Left colon (tissue), 2 donors: ENCODE measurements around the gene MFSD8. TPM values are rescaled to one million over a fixed set of nuclear protein-coding genes. Genes with fewer than 3 reads are reported as not detected.
A peak's percentile ranks its signal among the peaks of the same experiment; 100 is the strongest.
"Not testable (repeated sequence)": the region's sequence is repeated elsewhere in the genome, so short reads cannot be mapped to it uniquely, and the experiment has no call there.

Source experiments
- ATAC-seq: fragments of 200-7000 bp; cut with Tn5 transposase; one replicate; pipeline ENCODE4 v1.9.1; 2020; ENCODE audit warnings: mild to moderate bottlenecking, moderate library complexity
- DNase-seq, 2 donors: peaks; one replicate each; pipeline ENCODE4 v3.0.0-alpha.2; 2020
- intact Hi-C, 2 donors: fragments of 100-400 bp; cut with DNase I in 1 of 2; cut with micrococcal nuclease in 1 of 2; formaldehyde crosslinking; loops; one replicate each; pipeline versions ENCODE4 v1.11.2 to v1.14.0; 2022; cut with DNase I, micrococcal nuclease
- long read RNA-seq: library from polyadenylated mRNA; unstranded; transcript quantifications from one replicate; pipeline ENCODE4 v2.0.0, GENCODE V29; 2021
- total RNA-seq, 2 donors: library from RNA; stranded (reverse); fragmentation: NEBNext Ultra II Directional; extraction: Animal tissue kit (Norgen Biotek cat#: 25700); gene quantifications; one replicate each; pipeline ENCODE4 v1.2.1, GENCODE V29; 2021
- donor health status: DM: no; HTN: no; CAD: no.
- donor health status: DM: yes; HTN: yes; CAD: no.

The MFSD8 gene, protein sequence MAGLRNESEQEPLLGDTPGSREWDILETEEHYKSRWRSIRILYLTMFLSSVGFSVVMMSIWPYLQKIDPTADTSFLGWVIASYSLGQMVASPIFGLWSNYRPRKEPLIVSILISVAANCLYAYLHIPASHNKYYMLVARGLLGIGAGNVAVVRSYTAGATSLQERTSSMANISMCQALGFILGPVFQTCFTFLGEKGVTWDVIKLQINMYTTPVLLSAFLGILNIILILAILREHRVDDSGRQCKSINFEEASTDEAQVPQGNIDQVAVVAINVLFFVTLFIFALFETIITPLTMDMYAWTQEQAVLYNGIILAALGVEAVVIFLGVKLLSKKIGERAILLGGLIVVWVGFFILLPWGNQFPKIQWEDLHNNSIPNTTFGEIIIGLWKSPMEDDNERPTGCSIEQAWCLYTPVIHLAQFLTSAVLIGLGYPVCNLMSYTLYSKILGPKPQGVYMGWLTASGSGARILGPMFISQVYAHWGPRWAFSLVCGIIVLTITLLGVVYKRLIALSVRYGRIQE
- 10 to 100 TPM; 23.1 to 28.4 TPM for total RNA-seq
- long read RNA-seq, full-length matches to known transcripts = 17 of 22 reads
- long read RNA-seq, partial matches to known transcripts = 2 of 22 reads
- long read RNA-seq, other reads (novel, unspliced or antisense) = 3 of 22 reads

- intact Hi-C loops = loop anchor here in 1 of 2 donors (10.0 kb wide), 1 partner anchor 100 kb away; the partner anchor contains the start of gene LARP1B
- ATAC-seq (peak; percentile 95), DNase-seq (peak; percentile 100)
Measured at GRCh38 chr4:127965062-127965802, at the start of gene MFSD8, which contains the start of gene ABHD18. Gene MFSD8 (minus strand): TSS chr4:127965173. CDS start chr4:127965133, 40 bp downstream. Gene ABHD18 (plus strand): TSS chr4:127965406. CDS start chr4:127982956, 17,550 bp downstream.

GRCh38 chr4:128009428-128009827 lies 44.5 kb upstream of the MFSD8 start:
- intact Hi-C loops = no loop called here
- DNase-seq (no peak), ATAC-seq (no peak)

DNA sequence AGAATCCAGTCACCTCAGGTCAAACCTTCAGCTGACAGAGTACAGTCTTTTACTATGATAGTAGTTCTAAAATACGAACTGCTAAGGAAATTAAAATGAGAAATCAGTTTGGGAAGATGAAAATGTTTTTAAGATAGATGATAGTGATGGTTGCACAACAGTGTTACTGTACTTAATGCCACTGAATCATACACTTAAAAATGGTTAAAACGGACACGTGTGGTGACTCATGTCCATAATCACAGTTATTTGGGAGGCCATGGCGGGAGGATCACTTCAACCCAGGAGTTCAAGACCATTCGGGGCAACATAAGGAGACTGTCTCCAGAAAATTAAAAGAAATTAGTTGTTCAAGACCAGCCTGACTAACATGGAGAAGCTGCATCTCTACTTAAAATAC lies 41.6 kb upstream of the MFSD8 start:
- ATAC-seq = no peak
- intact Hi-C loops = no loop called here
- no peak for DNase-seq

GRCh38 chr4:127997534-127998388 lies 32.8 kb upstream of the MFSD8 start:
- ATAC-seq (no peak), DNase-seq (no peak)
- intact Hi-C loops = no loop called here

DNA sequence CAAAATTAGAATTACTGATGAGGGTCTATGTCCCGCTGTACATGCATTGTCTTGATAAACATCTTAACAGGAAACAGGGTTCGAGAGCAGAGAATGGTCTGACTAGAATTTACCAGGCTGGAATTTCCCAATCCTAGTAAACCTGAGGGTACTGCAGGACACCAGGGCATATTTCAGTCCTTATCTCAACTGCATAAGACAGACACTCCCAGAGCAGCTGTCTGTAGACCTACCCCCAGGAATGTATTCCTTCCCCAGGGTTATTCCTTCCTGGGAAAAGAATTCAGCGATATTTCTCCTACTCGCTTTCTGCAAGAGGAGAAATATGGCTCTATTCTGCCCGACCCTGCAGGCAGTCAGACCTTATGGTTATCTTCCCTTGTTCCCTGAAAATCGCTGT lies 31.5 kb upstream of the MFSD8 start:
- intact Hi-C loops, DNase-seq, ATAC-seq: not testable (repeated sequence)

DNA sequence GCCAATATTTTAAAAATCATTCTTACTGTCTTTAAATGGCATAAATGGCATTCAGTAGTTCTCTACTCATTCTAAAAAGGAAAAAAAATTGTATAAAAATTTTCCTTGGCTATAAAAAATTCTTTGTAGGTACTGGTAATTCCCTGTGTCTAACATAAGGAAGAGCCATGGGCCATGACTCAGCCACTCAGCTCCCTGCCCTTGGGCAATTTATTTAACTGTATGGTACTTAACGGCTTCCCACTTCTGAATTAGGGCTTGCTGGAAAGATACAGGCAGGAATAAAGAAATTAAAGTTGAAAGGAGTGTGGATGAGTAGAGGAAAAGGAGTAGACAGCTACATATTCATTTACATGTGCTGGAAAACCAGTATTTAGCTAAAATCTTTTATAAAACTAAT lies 30.8 kb upstream of the MFSD8 start:
- peak; percentile 54 for ATAC-seq
- DNase-seq = no peak
- intact Hi-C loops = no loop called here

DNA sequence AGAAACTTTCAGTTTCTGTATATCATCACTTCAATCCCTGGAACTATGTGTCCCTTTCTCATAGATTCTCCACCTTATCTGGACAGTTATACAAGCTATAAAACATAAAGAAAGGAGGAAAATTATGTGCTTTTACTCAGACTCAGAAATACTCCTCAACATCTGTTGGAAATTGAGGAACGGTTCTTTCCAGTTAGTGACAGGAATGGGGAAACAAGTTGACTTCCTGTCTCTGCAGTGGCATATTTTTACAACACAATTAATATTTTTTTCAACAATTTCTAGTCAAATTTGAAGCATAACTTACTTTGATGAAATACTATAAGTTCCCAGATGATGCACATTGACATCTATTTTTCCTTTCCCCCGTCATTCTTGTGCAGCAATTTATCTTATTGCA lies 28.2 kb upstream of the MFSD8 start:
- ATAC-seq (no peak), DNase-seq (no peak)
- intact Hi-C loops = no loop called here

- intact Hi-C loops = no loop called here
- DNase-seq (no peak), ATAC-seq (no peak)
Measured at GRCh38 chr4:127988638-127989037, 23.7 kb upstream of the MFSD8 start.

DNA sequence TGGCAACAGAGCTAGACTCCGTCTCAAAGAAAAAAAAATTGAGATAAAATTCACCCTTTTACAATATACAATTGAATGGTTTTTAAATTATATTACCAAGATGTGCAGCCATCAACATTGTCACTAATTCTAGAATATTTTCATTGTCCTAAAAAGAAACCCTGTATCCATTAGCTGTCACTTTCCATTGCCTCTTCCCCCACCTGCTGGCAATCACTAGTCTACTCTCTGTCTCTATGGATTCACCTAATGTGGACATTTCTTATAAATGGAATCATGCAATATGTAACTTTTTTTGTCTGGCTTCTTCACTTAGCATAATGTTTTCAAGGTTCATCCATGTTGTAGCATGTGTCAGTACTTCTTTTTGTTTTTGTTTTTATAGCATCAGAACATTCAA lies 21.0 kb upstream of the MFSD8 start:
- no peak for ATAC-seq
- no peak for DNase-seq
- intact Hi-C loops = no loop called here

DNA sequence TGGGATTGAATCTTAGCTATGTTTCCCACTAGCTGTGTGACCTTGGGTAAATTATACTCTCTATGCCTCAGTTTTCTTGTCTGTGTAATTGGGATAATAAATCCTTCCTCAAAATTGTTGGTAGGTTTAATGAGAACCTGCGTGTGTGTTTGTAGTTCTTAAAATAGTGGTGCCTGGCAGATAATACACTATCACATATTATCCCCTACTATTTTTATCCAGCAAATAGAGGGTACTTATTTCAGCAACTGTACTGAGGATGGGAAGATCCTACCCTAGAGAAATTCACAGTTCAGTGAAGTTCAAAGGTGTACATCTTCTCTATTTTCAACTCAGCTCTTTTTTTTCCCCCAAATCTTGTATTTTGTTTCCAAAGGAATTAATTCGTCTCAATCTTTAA lies 17.5 kb upstream of the MFSD8 start:
- no peak for ATAC-seq

DNA sequence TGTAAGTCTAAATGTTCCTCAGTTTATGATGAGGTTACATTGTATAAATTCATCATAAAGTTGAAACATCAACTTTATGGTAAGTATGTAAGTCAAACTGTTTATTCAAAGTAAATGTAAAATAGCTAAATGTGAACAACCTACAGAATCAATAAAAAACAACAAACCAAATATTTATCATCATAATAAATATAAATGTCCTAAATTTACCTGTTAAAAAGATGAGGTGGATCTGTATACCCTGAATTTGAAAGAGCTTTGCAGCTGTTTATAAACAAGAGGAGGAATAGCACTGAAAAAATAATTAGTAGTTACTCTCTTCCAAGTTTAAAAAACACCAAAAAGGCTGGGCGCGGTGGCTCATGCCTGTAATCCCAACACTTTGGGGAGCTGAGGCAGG lies 14.0 kb upstream of the MFSD8 start:
- no peak for DNase-seq
- no peak for ATAC-seq
- intact Hi-C loops = no loop called here

More for the DNA sequence above, 17.5 kb upstream of the MFSD8 start:
- intact Hi-C loops = no loop called here
- no peak for DNase-seq

GRCh38 chr4:127975121-127975770 lies 10.3 kb upstream of the MFSD8 start:
- ATAC-seq (no peak), DNase-seq (no peak)
- intact Hi-C loops = no loop called here

- intact Hi-C loops, ATAC-seq, DNase-seq: not testable (repeated sequence)
Measured at GRCh38 chr4:127970925-127971324, 6.0 kb upstream of the MFSD8 start.

- no peak for DNase-seq
- no peak for ATAC-seq
- intact Hi-C loops = loop anchor here in 1 of 2 donors (10.0 kb wide), 1 partner anchor 96 kb away; the partner anchor contains the start of gene LARP1B
Measured at GRCh38 chr4:127968586-127968985, 3.6 kb upstream of the MFSD8 start.

GRCh38 chr4:127967141-127967775 lies 2.3 kb upstream of the MFSD8 start:
- DNase-seq (no peak), ATAC-seq (no peak)
- intact Hi-C loops = loop anchor here in 1 of 2 donors (10.0 kb wide), 1 partner anchor 98 kb away; the partner anchor contains the start of gene LARP1B

- DNase-seq (peak; percentile 66 to 72), ATAC-seq (peak; percentile 37)
- intact Hi-C loops = loop anchor here in 1 of 2 donors (10.0 kb wide), 1 partner anchor 99 kb away; the partner anchor contains the start of gene LARP1B
Measured at GRCh38 chr4:127965803-127966175, 816 bp upstream of the MFSD8 start.

DNA sequence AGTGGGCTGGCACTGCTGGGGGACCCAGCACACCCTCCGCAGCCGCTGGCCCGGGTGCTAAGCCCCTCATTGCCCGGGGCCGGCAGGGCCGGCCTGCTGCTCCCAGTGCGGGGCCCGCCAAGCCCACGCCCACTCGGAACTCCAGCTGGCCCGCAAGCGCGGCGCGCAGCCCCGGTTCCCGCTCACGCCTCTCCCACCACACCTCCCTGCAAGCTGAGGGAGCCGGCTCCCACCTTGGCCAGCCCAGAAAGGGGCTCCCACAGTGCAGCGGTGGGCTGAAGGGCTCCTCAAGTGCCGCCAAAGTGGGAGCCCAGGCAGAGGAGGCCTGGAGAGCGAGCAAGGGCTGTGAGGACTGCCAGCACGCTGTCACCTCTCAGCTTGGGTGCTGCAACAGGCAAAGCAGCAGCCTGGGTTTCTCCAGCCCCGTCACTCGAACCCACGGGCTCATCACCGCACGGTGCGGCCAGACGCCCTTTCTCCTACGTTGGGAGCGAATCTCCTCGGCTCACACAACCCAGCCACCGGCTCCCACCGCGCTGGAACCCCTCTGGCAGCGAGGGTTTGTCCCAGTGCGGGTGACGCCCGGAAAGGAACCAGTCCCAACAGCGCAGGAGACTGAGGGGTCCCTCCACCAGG lies 429 bp downstream of the MFSD8 start:
- not testable (repeated sequence) for DNase-seq
- intact Hi-C loops = loop anchor here in 1 of 2 donors (10.0 kb wide), 1 partner anchor 100 kb away; the partner anchor contains the start of gene LARP1B
- ATAC-seq = peak; percentile 25
